Activated CD8-positive, alpha-beta T cell treated with anti-CD3 and anti-CD28 coated beads, Interleukin-2, amount 10 ng/mL, durations not matched to agents 7 days and 5 days (primary cell): ENCODE measurements around the gene FRMPD1. TPM values are rescaled to one million over a fixed set of nuclear protein-coding genes. Genes with fewer than 3 reads are reported as not detected.
"Not testable (repeated sequence)": the region's sequence is repeated elsewhere in the genome, so short reads cannot be mapped to it uniquely, and the experiment has no call there.

Experiments
- ATAC-seq: fragments of 150-1000 bp; cut with Tn5 transposase; one replicate; pipeline ENCODE4 v1.10.0; 2021; ENCODE audit warnings: moderate library complexity
- CTCF ChIA-PET: fragments of 350-600 bp; sonication (Branson Sonifier 250); formaldehyde crosslinking; loops from one replicate; lab custom pipeline; 2021; ENCODE audit warnings: antibody characterized with exemption; lab: Charles Lee
- POLR2A ChIA-PET: fragments of 350-600 bp; sonication (Branson Sonifier 250); formaldehyde crosslinking; loops from one replicate; lab custom pipeline; 2021; ENCODE audit warnings: antibody characterized with exemption; lab: Charles Lee
- DNase-seq: peaks from one replicate; pipeline ENCODE4 v3.0.0-alpha.2; 2020
- H3K27ac Mint-ChIP-seq: one replicate; pipeline ENCODE4 v1.8.0; 2021; ENCODE audit warnings: mild to moderate bottlenecking, mixed read lengths
- H3K27me3 Mint-ChIP-seq: one replicate; pipeline ENCODE4 v1.8.0; 2021; ENCODE audit warnings: low read depth, mixed read lengths
- H3K36me3 Mint-ChIP-seq: one replicate; pipeline ENCODE4 v1.8.0; 2021; ENCODE audit warnings: low read depth, mixed read lengths
- H3K4me1 Mint-ChIP-seq: one replicate; pipeline ENCODE4 v1.8.0; 2021; ENCODE audit warnings: low read depth, mixed read lengths
- H3K4me3 Mint-ChIP-seq: one replicate; pipeline ENCODE4 v1.8.0; 2021; ENCODE audit warnings: mild to moderate bottlenecking, mixed read lengths
- H3K9me3 Mint-ChIP-seq: one replicate; pipeline ENCODE4 v1.8.0; 2022; ENCODE audit warnings: mixed read lengths; ENCODE audit not compliant: insufficient read depth
- total RNA-seq, 2 experiments: library from RNA; stranded (reverse); gene quantifications; one replicate each; pipeline ENCODE4 v1.2.3, GENCODE V29; 2021

The FRMPD1 gene, protein sequence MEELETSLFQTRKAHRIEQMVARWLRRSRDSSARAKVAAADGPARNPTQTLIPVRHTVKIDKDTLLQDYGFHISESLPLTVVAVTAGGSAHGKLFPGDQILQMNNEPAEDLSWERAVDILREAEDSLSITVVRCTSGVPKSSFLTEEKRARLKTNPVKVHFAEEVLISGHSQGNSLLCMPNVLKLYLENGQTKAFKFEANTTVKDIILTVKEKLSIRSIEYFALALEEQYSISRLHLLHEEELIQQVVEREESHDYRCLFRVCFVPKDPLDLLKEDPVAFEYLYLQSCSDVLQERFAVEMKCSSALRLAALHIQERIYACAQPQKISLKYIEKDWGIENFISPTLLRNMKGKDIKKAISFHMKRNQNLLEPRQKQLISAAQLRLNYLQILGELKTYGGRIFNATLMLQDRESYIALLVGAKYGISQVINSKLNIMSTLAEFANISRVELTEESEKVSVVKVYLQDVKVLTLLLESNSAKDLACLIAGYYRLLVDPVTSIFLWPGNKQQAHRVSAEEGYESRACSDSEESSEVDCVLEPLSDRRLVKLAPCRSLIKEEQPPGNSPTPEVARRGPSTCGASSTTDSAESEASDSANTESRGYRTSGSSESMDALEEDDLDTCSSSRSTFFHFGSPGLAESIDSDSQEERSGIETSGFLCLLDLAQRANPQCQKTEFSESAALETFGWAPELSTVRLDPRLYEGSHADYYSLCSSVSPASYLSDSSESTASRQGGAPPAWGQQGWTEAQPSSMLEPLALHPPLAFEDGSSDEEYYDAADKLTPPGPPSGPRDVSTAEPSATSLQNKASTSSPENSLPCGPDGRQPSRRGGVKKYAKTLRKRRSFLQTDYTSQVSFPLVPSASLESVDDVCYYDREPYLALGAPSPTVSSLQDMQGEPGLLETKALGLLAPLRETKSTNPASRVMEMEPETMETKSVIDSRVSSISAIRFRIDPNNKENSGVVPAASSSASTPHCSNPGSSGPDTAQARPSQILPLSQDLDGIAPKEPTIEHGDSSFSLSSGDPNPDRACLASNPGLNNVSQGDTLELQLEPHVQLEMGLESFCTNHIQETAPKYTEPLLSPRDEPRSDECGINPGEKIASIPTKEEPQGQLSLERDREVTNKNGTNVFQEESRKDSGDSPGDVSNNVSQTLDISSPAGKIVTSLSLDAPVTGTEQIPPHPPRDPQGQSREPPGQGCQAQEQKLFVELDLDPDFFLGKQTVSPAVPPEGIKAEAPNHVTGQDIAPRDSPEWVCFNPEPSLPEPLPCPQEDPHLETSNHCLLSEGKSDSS (N-terminal part only)
- total RNA-seq: not detected

DNA sequence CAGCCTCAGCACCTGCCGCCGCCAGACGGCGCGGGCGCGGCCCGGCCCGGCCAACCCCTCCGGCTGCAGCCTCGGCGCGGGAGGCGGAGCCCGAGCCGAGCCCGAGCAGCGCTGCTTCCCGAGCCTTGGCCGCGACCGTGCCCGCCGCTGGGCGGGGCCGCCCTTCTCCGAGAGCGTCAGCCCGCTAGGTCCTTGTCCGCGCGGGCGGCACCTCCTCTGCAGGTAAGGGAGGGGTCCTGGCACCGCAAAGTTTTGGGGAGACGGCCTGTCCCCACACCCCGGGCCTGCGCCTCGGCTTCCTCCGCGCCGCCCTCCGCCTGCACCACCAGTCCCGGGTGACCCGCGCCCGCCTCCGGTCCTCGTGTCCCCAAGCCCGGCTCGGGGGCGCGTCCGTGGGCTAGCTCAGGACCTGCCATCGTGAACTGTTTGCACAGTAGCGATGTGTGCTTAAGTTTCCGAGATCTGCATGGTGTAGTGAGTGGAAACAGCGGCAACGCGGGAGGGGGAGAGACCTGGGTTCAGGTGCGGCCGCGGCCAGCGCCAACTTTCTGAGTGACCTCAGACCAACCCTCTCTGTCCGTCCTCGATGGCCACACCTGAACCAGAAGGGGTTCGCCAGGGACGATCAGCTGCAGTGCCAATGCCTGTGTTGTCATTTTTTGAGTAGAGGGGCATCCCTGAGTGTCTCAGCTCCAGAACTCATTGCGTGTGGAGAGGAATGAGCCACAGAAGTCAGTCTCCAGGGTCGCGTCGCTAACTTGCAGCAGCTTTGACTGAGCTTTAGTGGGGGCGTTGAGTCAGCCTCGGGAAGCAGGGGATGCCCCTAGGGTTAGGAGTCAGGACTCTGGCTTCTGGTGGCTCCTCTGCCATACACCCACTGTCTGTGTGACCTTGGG, at the start of gene FRMPD1:
TSS of gene FRMPD1 (plus strand) at position 82 of the 896 bp plus-strand sequence. CDS start 41,688 bp downstream, outside the sequence.
- H3K27me3 Mint-ChIP-seq: peaks cover 62% of the 10 kb centered on the region

DNA sequence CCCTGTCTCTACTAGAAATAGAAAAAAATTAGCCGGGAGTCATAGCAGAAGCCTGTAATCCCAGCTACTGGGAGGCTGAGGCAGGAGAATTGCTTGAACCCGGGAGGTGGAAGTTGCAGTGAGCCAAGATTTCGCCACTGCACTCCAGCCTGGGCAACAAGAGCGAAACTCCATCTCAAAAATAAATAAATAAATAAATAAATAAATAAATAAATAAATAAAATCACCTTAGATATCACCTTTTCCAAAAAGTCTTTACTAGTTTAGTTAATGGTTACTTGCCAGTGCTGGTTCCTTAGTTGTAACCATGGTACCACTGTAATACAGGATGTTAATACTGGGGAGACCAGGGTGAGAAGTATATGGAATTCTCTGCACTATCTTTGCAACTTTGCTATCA, 48.7 kb upstream of the FRMPD1 start:
- ATAC-seq, H3K4me3 Mint-ChIP-seq, CTCF ChIA-PET, DNase-seq, H3K4me1 Mint-ChIP-seq, H3K36me3 Mint-ChIP-seq, H3K9me3 Mint-ChIP-seq, H3K27ac Mint-ChIP-seq, POLR2A ChIA-PET: not testable (repeated sequence)
- H3K27me3 Mint-ChIP-seq: peaks cover 22% of the 10 kb centered on the region

More for the DNA sequence above, at the start of gene FRMPD1:
- Mint-ChIP-seq H3K27ac (no peak within 1 kb of the TSS), H3K36me3 (no peaks in the 10 kb centered on the region), H3K4me3 (peak within 1 kb of the TSS; percentile 61), H3K4me1 (peaks cover 6% of the 10 kb centered on the region), H3K9me3 (no peaks in the 10 kb centered on the region)
- ATAC-seq: peak; percentile 99
- CTCF ChIA-PET: no interaction called here
- DNase-seq: peak; percentile 62
- POLR2A ChIA-PET: no interaction called here

DNA sequence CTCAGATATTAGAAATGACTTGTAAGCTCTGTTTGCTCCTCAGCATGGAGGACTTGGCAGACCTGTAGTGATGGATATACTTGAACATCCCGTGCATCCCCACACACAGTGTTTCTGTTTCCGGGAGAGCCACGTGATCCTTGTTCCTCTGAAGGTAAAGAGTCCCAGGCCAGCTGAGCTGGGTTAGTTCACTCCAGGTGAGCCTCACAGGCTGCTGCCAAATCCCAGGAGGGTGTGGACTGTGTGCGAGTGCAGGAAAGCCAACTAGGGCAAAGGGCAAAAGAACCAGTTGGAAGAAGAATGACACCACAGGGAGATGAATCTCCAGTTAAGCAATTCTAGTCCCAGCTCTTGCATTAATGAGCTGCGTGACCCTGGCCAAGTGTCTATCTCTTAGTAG, 47.9 kb upstream of the FRMPD1 start:
- ATAC-seq (no peak), DNase-seq (no peak)
- H3K4me1 Mint-ChIP-seq: no peaks in the 10 kb centered on the region
- no peaks in the 10 kb centered on the region for H3K36me3 Mint-ChIP-seq
- no peak overlapping the region for H3K27ac Mint-ChIP-seq
- no peaks in the 10 kb centered on the region for H3K9me3 Mint-ChIP-seq
- H3K27me3 Mint-ChIP-seq: peaks cover 23% of the 10 kb centered on the region
- CTCF ChIA-PET: no interaction called here
- H3K4me3 Mint-ChIP-seq: no peak overlapping the region
- POLR2A ChIA-PET: no interaction called here

GRCh38 chr9:37604296-37604695, 46.5 kb upstream of the FRMPD1 start:
- Mint-ChIP-seq H3K36me3 (no peaks in the 10 kb centered on the region), H3K9me3 (no peaks in the 10 kb centered on the region), H3K27ac (no peak overlapping the region), H3K27me3 (peaks cover 31% of the 10 kb centered on the region), H3K4me3 (no peak overlapping the region), H3K4me1 (no peaks in the 10 kb centered on the region)
- DNase-seq: no peak
- POLR2A ChIA-PET: no interaction called here
- CTCF ChIA-PET: no interaction called here
- ATAC-seq: no peak

- no peak overlapping the region for H3K27ac Mint-ChIP-seq
- H3K9me3 Mint-ChIP-seq: no peaks in the 10 kb centered on the region
- CTCF ChIA-PET: interaction anchor here (0.9 kb wide), 1 partner anchor 14 kb away, joined by 4 read pairs; no protein-coding TSS in a partner anchor
- H3K4me3 Mint-ChIP-seq: no peak overlapping the region
- no peaks in the 10 kb centered on the region for H3K36me3 Mint-ChIP-seq
- DNase-seq (no peak), ATAC-seq (no peak)
- H3K4me1 Mint-ChIP-seq: no peaks in the 10 kb centered on the region
- POLR2A ChIA-PET: no interaction called here
- H3K27me3 Mint-ChIP-seq: peaks cover 31% of the 10 kb centered on the region
Measured at GRCh38 chr9:37608250-37608649, 42.5 kb upstream of the FRMPD1 start.

GRCh38 chr9:37609735-37610397, 40.9 kb upstream of the FRMPD1 start:
- Mint-ChIP-seq H3K4me1 (no peaks in the 10 kb centered on the region), H3K36me3 (no peaks in the 10 kb centered on the region), H3K4me3 (no peak overlapping the region), H3K27ac (no peak overlapping the region), H3K27me3 (peaks cover 28% of the 10 kb centered on the region), H3K9me3 (no peaks in the 10 kb centered on the region)
- ChIA-PET CTCF (no interaction called here), POLR2A (no interaction called here)
- no peak for ATAC-seq
- DNase-seq: no peak

DNA sequence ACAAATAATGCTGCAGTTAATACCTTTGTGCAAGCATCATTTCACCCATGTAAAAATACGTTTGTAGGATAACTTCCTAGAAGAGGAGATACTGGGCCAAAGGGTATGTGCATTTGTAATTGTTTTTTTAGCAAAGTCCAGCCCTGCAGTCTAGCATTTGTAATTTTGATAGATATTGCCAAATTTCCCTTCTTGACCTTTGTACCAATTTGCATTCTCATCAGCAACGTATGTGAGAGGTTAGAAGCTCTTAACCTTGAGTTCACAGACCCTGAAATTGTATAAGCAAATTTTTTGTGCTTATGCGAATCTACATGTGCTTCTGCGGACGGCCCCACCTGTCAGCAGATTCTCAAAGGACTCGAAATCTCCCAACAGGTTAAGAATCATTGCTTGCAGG, 39.7 kb upstream of the FRMPD1 start:
- Mint-ChIP-seq H3K36me3 (no peaks in the 10 kb centered on the region), H3K27ac (no peak overlapping the region), H3K9me3 (no peaks in the 10 kb centered on the region), H3K4me1 (no peaks in the 10 kb centered on the region), H3K4me3 (no peak overlapping the region), H3K27me3 (peaks cover 29% of the 10 kb centered on the region)
- DNase-seq (no peak), ATAC-seq (no peak)
- ChIA-PET POLR2A (no interaction called here), CTCF (no interaction called here)

DNA sequence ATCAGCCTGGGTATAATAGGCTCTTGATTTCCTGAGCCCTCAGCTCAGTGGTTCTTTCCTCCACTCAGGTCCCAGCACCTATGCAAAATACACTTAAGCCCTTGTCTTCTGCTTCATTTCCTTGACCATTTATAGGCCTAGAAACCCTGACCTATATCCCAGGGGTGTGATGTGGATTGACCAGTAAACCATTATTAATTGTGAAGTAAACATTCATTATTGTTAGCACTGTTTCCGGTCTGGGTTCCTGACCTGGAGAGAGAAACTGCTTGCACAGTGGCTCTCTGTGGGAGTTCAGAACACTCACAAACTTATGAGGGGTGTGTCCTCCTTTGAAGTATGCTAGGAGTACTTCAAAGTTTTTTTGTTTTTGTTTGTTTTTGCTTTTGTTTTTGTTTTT, 38.8 kb upstream of the FRMPD1 start:
- H3K36me3 Mint-ChIP-seq: no peaks in the 10 kb centered on the region
- ATAC-seq (no peak), DNase-seq (no peak)
- H3K4me3 Mint-ChIP-seq: no peak overlapping the region
- H3K27ac Mint-ChIP-seq: no peak overlapping the region
- peaks cover 26% of the 10 kb centered on the region for H3K27me3 Mint-ChIP-seq
- no peaks in the 10 kb centered on the region for H3K9me3 Mint-ChIP-seq
- no peaks in the 10 kb centered on the region for H3K4me1 Mint-ChIP-seq
- ChIA-PET POLR2A (no interaction called here), CTCF (no interaction called here)

- no peaks in the 10 kb centered on the region for H3K36me3 Mint-ChIP-seq
- H3K27me3 Mint-ChIP-seq: peaks cover 13% of the 10 kb centered on the region
- H3K4me1 Mint-ChIP-seq: no peaks in the 10 kb centered on the region
- CTCF ChIA-PET: no interaction called here
- no peak overlapping the region for H3K4me3 Mint-ChIP-seq
- no peak for DNase-seq
- ATAC-seq: no peak
- POLR2A ChIA-PET: no interaction called here
- H3K27ac Mint-ChIP-seq: no peak overlapping the region
- no peaks in the 10 kb centered on the region for H3K9me3 Mint-ChIP-seq
Measured at GRCh38 chr9:37617161-37617560, 33.6 kb upstream of the FRMPD1 start.

- ChIA-PET POLR2A (no interaction called here), CTCF (no interaction called here)
- Mint-ChIP-seq H3K27me3 (peaks cover 13% of the 10 kb centered on the region), H3K27ac (no peak overlapping the region), H3K4me3 (no peak overlapping the region), H3K9me3 (no peaks in the 10 kb centered on the region), H3K36me3 (no peaks in the 10 kb centered on the region), H3K4me1 (no peaks in the 10 kb centered on the region)
- no peak for DNase-seq
- ATAC-seq: no peak
Measured at GRCh38 chr9:37617832-37618231, 32.9 kb upstream of the FRMPD1 start.
